ENCODE data around the gene ASCC1. TPM values are rescaled to one million over a fixed set of nuclear protein-coding genes. Genes with fewer than 3 reads are reported as not detected.
A peak's percentile ranks its signal among the peaks of the same experiment; 100 is the strongest.

ASCC1 gene
- total RNA-seq, 2 experiments from 2014 or later: 61.6 to 66.2 TPM

DNA sequence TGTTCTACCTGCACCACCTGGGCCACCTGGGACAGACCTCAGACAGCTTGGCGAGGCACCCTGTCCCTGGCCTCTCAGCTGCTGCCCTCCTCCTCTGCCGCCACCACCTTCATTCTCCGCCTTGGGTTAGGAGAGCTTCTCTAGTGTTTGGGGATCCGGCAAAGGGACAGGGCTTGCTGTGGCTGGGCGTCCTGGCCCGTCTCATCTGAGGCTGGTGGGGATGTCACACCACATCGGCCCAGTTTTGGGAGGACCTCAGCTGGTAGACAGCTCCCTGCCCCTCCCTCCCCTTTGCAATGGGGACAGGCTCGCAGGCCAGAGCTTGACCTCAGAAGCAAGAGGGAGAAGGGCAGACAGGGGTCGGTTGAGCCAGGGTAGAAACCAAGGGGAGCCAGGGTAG is 154.1 kb downstream of the ASCC1 start:
- Mint-ChIP-seq H3K36me3 (ENCODE audit: low read depth) (peaks cover 25% of the 10 kb centered on the region), H3K27me3 (no peaks in the 10 kb centered on the region), H3K9me3 (no peaks in the 10 kb centered on the region), H3K27ac (peak overlapping the region; percentile 65), H3K4me1 (ENCODE audit: low read depth) (peaks cover 30% of the 10 kb centered on the region), H3K4me3 (no peak overlapping the region)
- TF ChIP-seq, protein P1, sequence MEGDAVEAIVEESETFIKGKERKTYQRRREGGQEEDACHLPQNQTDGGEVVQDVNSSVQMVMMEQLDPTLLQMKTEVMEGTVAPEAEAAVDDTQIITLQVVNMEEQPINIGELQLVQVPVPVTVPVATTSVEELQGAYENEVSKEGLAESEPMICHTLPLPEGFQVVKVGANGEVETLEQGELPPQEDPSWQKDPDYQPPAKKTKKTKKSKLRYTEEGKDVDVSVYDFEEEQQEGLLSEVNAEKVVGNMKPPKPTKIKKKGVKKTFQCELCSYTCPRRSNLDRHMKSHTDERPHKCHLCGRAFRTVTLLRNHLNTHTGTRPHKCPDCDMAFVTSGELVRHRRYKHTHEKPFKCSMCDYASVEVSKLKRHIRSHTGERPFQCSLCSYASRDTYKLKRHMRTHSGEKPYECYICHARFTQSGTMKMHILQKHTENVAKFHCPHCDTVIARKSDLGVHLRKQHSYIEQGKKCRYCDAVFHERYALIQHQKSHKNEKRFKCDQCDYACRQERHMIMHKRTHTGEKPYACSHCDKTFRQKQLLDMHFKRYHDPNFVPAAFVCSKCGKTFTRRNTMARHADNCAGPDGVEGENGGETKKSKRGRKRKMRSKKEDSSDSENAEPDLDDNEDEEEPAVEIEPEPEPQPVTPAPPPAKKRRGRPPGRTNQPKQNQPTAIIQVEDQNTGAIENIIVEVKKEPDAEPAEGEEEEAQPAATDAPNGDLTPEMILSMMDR (IDR thresholded peaks at IDR 0.05): no peak
- DNase-seq: no peak
- ChIA-PET POLR2A (interaction anchor here (0.7 to 1.7 kb wide), 3 partner anchors 10 to 184 kb away, joined by 3 to 6 read pairs (median 3); no protein-coding TSS in a partner anchor), CTCF (interaction anchor here (7.4 kb wide), 1 partner anchor 12 kb away, joined by 72 read pairs; no protein-coding TSS in a partner anchor)
- no peak for ATAC-seq
- intact Hi-C loops (cut with micrococcal nuclease): no loop called here

DNA sequence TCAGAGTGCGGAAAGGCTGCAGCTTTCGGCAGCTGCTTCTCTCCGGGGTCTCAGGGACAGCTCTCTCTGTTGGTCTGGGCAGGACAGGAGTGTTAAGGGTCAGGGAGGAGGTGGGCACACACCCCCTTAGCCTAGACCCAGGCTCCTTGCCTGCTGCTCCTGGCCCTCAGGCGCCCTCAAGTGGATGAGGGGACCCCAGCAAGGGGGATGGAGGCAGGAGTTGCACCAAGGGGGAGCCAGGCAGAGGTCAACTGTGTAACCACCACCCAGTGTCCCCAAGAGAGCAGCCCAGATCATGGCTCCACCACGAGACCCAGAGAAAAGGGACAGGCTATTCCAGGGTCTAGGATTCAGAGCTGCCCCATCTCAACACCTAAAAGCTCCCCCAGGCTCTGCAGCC is 154.6 kb downstream of the ASCC1 start:
- H3K9me3 Mint-ChIP-seq: no peaks in the 10 kb centered on the region
- ATAC-seq (no peak), DNase-seq (no peak)
- TF ChIP-seq, protein P1 (IDR thresholded peaks at IDR 0.05): no peak
- H3K4me3 Mint-ChIP-seq: no peak overlapping the region
- peaks cover 24% of the 10 kb centered on the region for H3K36me3 Mint-ChIP-seq (ENCODE audit: low read depth)
- CTCF ChIA-PET: interaction anchor here (7.4 kb wide), 1 partner anchor 12 kb away, joined by 72 read pairs; no protein-coding TSS in a partner anchor
- peaks cover 30% of the 10 kb centered on the region for H3K4me1 Mint-ChIP-seq (ENCODE audit: low read depth)
- intact Hi-C loops (cut with micrococcal nuclease): no loop called here
- no peaks in the 10 kb centered on the region for H3K27me3 Mint-ChIP-seq
- POLR2A ChIA-PET: interaction anchor here (0.7 to 1.7 kb wide), 4 partner anchors 10 to 127 kb away, joined by 3 to 6 read pairs (median 4); no protein-coding TSS in a partner anchor
- H3K27ac Mint-ChIP-seq: peak overlapping the region; percentile 3

DNA sequence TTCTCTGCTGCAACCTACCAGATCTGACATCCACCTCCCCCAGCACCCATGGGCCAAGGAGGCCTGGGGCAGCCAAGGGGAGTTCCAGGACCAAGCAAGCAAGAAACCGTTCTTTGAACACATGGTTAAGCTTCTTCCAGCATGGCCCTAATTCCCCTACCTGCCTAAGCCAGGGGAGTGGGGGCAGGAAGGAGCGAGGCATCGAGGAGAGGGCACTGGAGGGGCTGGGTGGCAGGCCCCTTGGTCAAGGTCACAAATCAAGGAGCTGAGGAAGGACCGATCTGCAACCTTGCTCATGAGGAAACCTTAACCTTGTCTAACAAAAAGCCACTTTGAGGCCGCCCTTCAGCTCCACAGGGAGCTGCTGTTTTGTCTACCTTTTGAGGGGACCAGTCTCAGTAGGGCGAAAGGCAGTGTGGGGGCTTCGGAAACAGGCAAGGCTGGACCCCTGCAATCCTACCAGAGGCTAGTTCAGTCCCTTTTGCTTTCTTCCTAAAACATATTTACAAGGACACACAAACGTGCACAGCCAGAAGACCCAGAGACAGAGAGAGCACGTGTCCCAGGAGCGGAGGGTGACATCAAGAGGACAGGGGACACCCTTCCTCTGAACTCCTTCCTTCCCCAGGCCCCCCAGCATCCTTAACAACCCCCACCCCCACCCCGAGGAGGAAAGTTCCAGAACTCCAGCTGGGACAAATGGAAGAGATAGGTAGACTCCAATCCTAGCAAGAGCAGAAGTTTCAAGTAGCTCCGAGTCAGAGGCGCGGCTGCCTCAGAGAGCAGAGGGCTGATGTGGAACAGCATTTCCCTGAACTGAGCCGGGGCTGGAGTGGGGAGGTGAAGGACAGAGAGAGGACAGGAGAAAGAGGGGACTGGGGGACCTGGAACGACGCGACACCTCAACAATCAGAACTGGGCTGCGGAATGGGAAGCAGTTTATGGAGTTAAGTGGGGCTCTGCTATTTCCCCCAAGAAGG is 155.9 kb downstream of the ASCC1 start:
- Mint-ChIP-seq H3K27me3 (no peaks in the 10 kb centered on the region), H3K9me3 (no peaks in the 10 kb centered on the region), H3K36me3 (ENCODE audit: low read depth) (peaks cover 18% of the 10 kb centered on the region), H3K27ac (peak overlapping the region; percentile 69), H3K4me1 (ENCODE audit: low read depth) (peaks cover 30% of the 10 kb centered on the region), H3K4me3 (no peak overlapping the region)
- intact Hi-C loops (cut with micrococcal nuclease): no loop called here
- POLR2A ChIA-PET: interaction anchor here (0.6 to 2.9 kb wide), 11 partner anchors 9 to 289 kb away, joined by 3 to 13 read pairs (median 3); partner anchors contain the start of gene SPOCK2
- no peak for ATAC-seq
- TF ChIP-seq, protein P1 (IDR thresholded peaks at IDR 0.05): no peak
- CTCF ChIA-PET: interaction anchor here (0.7 to 7.4 kb wide), 6 partner anchors 10 to 279 kb away, joined by 3 to 72 read pairs (median 5); no protein-coding TSS in a partner anchor
- no peak for DNase-seq

DNA sequence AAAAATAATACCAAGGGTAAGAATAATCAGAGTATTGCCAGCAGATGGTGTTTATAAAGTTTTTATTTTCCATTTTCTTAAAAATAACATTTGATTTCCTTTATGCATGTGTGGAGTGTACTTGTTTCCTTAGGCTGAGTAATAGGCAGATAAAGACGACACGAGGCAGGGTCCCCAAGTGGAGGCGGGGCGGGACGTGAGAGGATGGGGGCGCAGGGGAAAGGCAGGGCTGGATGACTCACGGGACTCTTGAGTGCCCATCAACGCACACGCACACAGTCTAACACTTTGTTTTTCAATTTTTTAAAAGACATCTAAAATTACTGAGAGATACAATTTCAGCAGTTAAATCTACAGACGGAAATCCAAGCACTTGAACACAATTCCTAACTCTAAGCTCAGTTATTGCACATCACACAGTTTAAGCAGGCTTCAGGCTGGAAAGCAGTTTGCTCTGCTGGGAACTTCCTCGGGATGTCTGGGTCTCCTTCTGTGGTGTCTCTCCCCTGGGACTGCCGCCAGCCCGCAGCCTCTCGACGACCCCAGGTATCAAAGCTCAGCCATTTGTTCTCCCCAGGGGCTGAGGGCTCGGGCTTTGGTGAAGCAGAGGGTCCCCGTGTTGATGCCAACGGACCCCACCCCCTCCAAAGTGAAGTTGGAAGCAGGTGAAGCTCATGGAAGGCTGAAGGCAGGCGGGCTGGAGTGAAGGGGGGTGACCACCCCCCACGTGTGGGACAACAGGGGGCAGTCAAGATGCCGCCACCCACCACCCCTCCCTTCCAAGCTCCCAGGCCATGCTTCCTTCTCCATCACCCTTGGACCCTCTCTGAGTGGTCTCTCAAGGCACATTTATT is 156.9 kb downstream of the ASCC1 start:
- Mint-ChIP-seq H3K4me1 (ENCODE audit: low read depth) (peaks cover 34% of the 10 kb centered on the region), H3K4me3 (no peak overlapping the region), H3K9me3 (no peaks in the 10 kb centered on the region), H3K36me3 (ENCODE audit: low read depth) (peaks cover 15% of the 10 kb centered on the region), H3K27me3 (no peaks in the 10 kb centered on the region), H3K27ac (peak overlapping the region; percentile 69)
- intact Hi-C loops (cut with micrococcal nuclease): no loop called here
- TF ChIP-seq, protein P1 (IDR thresholded peaks at IDR 0.05): no peak
- ChIA-PET CTCF (interaction anchor here (0.7 to 7.4 kb wide), 7 partner anchors 9 to 280 kb away, joined by 3 to 72 read pairs (median 4); no protein-coding TSS in a partner anchor), POLR2A (interaction anchor here (0.6 to 2.9 kb wide), 10 partner anchors 8 to 288 kb away, joined by 3 to 13 read pairs (median 3); partner anchors contain the start of gene SPOCK2)
- ATAC-seq (peak; percentile 74), DNase-seq (peak; percentile 68)

Data from activated CD8-positive, alpha-beta T cell treated with anti-CD3 and anti-CD28 coated beads for 36 hours (primary cell).